ENCODE measurements around the gene GBF1. TPM values are rescaled to one million over a fixed set of nuclear protein-coding genes. Genes with fewer than 3 reads are reported as not detected.
A peak's percentile ranks its signal among the peaks of the same experiment; 100 is the strongest.
"Not testable (repeated sequence)": the region's sequence is repeated elsewhere in the genome, so short reads cannot be mapped to it uniquely, and the experiment has no call there.

GBF1 gene
- total RNA-seq, 1 donor from 2014 or later = 36.7 TPM

- H3K27me3 ChIP-seq (ENCODE audit: control insufficient read depth, insufficient read depth, low read length) = peaks cover 9% of the 10 kb centered on the region
- no peak for TF ChIP-seq CTCF (IDR thresholded peaks at IDR 0.05; ENCODE audit: insufficient read depth, low read length, poor library complexity, severe bottlenecking)
- DNase-seq (ENCODE audit: low read depth) = peak; percentile 58
- no peaks in the 10 kb centered on the region for H3K36me3 ChIP-seq (ENCODE audit: control insufficient read depth, insufficient read depth, low read length)
- peak within 1 kb of the TSS; percentile 44 for H3K4me3 ChIP-seq (ENCODE audit: low read depth, low read length)
Observed at GRCh38 chr10:102241444-102242117, 3.8 kb upstream of the GBF1 start, which contains the start of gene PITX3. Gene PITX3, minus strand, starts transcription at chr10:102241512. Its CDS starts 9,432 bp downstream, at chr10:102232080.

- Histone ChIP-seq H3K4me3 (ENCODE audit: low read depth, low read length) (peak overlapping the region; percentile 44), H3K27me3 (ENCODE audit: control insufficient read depth, insufficient read depth, low read length) (peaks cover 9% of the 10 kb centered on the region), H3K36me3 (ENCODE audit: control insufficient read depth, insufficient read depth, low read length) (no peaks in the 10 kb centered on the region)
- TF ChIP-seq CTCF (IDR thresholded peaks at IDR 0.05; ENCODE audit: insufficient read depth, low read length, poor library complexity, severe bottlenecking) = no peak
- DNase-seq (ENCODE audit: low read depth) = no peak
Observed at GRCh38 chr10:102242118-102242485, 3.2 kb upstream of the GBF1 start.

- H3K27me3 ChIP-seq (ENCODE audit: control insufficient read depth, insufficient read depth, low read length) = peaks cover 9% of the 10 kb centered on the region
- no peaks in the 10 kb centered on the region for H3K36me3 ChIP-seq (ENCODE audit: control insufficient read depth, insufficient read depth, low read length)
- no peak for DNase-seq (ENCODE audit: low read depth)
- no peak overlapping the region for H3K4me3 ChIP-seq (ENCODE audit: low read depth, low read length)
- TF ChIP-seq CTCF (IDR thresholded peaks at IDR 0.05; ENCODE audit: insufficient read depth, low read length, poor library complexity, severe bottlenecking) = no peak
Observed at GRCh38 chr10:102243309-102243708, 2.0 kb upstream of the GBF1 start.

GRCh38 chr10:102245932-102246251, 560 bp downstream of the GBF1 start:
- no peak for DNase-seq (ENCODE audit: low read depth)
- no peaks in the 10 kb centered on the region for H3K36me3 ChIP-seq (ENCODE audit: control insufficient read depth, insufficient read depth, low read length)
- no peak for TF ChIP-seq CTCF (IDR thresholded peaks at IDR 0.05; ENCODE audit: insufficient read depth, low read length, poor library complexity, severe bottlenecking)
- peaks cover under 1% of the 10 kb centered on the region for H3K27me3 ChIP-seq (ENCODE audit: control insufficient read depth, insufficient read depth, low read length)
- H3K4me3 ChIP-seq (ENCODE audit: low read depth, low read length) = peak overlapping the region; percentile 94

- Histone ChIP-seq H3K36me3 (ENCODE audit: control insufficient read depth, insufficient read depth, low read length) (no peaks in the 10 kb centered on the region), H3K27me3 (ENCODE audit: control insufficient read depth, insufficient read depth, low read length) (no peaks in the 10 kb centered on the region), H3K4me3 (ENCODE audit: low read depth, low read length) (peak overlapping the region; percentile 94)
- DNase-seq (ENCODE audit: low read depth) = no peak
- TF ChIP-seq CTCF (IDR thresholded peaks at IDR 0.05; ENCODE audit: insufficient read depth, low read length, poor library complexity, severe bottlenecking) = no peak
Observed at GRCh38 chr10:102246261-102246660, 929 bp downstream of the GBF1 start.

GRCh38 chr10:102247734-102248133, 2.4 kb downstream of the GBF1 start:
- TF ChIP-seq CTCF (IDR thresholded peaks at IDR 0.05; ENCODE audit: insufficient read depth, low read length, poor library complexity, severe bottlenecking) = no peak
- DNase-seq (ENCODE audit: low read depth) = no peak
- Histone ChIP-seq H3K27me3 (ENCODE audit: control insufficient read depth, insufficient read depth, low read length) (no peaks in the 10 kb centered on the region), H3K36me3 (ENCODE audit: control insufficient read depth, insufficient read depth, low read length) (no peaks in the 10 kb centered on the region), H3K4me3 (ENCODE audit: low read depth, low read length) (no peak overlapping the region)

GRCh38 chr10:102252508-102252907, 7.2 kb downstream of the GBF1 start:
- H3K27me3 ChIP-seq (ENCODE audit: control insufficient read depth, insufficient read depth, low read length); H3K4me3 ChIP-seq (ENCODE audit: low read depth, low read length); H3K36me3 ChIP-seq (ENCODE audit: control insufficient read depth, insufficient read depth, low read length); DNase-seq (ENCODE audit: low read depth): not testable (repeated sequence)

Measured in kidney epithelial cell (primary cell).